Vagina (tissue), 2 donors: ENCODE results near the gene ZNF428.
"Not testable (repeated sequence)": the region's sequence is repeated elsewhere in the genome, so short reads cannot be mapped to it uniquely, and the experiment has no call there.

Experiments used
- CTCF ChIP-seq, 3 experiments: fragments of 450-650 bp in 2 of 3; fragments of 200-600 bp in 1 of 3; sonication (generic) in 1 of 3; IDR thresholded peaks; one replicate each; pipeline ENCODE4 v1.5.1; 2017 to 2019; ENCODE audit warnings: antibody characterized with exemption in 3 of 3, mild to moderate bottlenecking in 2 of 3, moderate library complexity in 2 of 3
- POLR2A ChIP-seq, 2 donors: fragments of 450-650 bp; IDR thresholded peaks; one replicate each; pipeline ENCODE4 v1.6.1; 2017; ENCODE audit warnings: antibody characterized with exemption in 2 of 2, mild to moderate bottlenecking in 2 of 2, moderate library complexity in 2 of 2
- POLR2AphosphoS5 ChIP-seq, 2 donors: sonication (generic); formaldehyde crosslinking; IDR thresholded peaks; one replicate each; pipeline ENCODE4 v1.9.0; 2017; ENCODE audit warnings: antibody characterized with exemption in 2 of 2, mild to moderate bottlenecking in 2 of 2, low read depth in 1 of 2; ENCODE audit not compliant: insufficient read depth in 1 of 2

GRCh38 chr19:43587029-43587428 is 32.4 kb downstream of the ZNF428 start:
- not testable (repeated sequence) for TF ChIP-seq CTCF (IDR thresholded peaks at IDR 0.05); POLR2A (IDR thresholded peaks at IDR 0.05); POLR2AphosphoS5 (IDR thresholded peaks at IDR 0.05; ENCODE audit: insufficient read depth in 1 of 2, low read depth in 1 of 2)
